GM21529 (cell line): Measurements from ENCODE around the gene SLF2.

Source experiments
- ATAC-seq: cut with Tn5 transposase; IDR thresholded peaks from one replicate; pipeline ENCODE4 v1.9.1; 2021; ENCODE audit not compliant: unreplicated experiment

SLF2 gene

DNA sequence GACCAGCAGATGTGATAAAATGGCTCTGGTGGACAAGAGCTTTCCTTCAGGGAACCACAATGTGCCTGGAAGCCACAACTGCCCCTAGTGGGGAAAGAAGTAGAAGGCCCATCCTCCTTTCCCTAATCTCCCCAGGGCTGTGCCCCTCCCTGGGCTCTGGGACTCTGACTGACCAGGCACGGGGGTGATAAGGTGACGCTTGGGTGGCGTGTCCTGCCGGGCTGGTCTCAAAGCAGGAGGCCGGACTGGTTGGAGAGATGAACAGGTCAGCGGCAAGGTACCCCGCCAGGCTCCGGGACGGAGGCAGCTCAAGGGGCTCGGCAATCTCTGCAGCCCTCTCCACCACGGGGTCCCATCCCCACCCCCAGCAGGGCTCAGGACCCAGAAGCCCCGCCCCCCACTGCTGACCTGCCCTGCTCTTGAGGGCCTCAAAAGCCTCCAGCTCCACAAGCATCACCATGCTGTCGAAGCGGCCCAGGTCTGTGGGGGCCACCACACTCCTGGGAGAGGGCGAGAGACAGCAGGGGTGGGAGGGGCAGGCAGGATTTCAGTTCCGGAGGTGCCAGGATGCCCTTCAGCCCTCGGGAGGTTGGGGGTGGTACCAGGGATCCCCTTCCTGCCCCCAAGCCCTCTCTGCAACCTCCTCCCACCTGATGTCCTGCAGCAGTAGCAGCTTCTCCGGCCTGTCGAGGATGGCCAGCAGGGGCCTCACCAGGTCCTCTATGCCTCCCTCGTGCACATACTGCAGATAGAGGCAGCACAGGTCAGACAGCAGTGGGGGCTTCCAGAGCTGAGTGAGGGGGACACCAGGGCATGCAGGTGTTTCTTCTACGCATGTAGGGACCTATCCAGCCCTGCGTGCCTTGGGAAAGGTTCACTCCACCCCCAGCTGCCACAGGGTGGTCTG is 99.0 kb downstream of the SLF2 start:
- ATAC-seq = no peak

DNA sequence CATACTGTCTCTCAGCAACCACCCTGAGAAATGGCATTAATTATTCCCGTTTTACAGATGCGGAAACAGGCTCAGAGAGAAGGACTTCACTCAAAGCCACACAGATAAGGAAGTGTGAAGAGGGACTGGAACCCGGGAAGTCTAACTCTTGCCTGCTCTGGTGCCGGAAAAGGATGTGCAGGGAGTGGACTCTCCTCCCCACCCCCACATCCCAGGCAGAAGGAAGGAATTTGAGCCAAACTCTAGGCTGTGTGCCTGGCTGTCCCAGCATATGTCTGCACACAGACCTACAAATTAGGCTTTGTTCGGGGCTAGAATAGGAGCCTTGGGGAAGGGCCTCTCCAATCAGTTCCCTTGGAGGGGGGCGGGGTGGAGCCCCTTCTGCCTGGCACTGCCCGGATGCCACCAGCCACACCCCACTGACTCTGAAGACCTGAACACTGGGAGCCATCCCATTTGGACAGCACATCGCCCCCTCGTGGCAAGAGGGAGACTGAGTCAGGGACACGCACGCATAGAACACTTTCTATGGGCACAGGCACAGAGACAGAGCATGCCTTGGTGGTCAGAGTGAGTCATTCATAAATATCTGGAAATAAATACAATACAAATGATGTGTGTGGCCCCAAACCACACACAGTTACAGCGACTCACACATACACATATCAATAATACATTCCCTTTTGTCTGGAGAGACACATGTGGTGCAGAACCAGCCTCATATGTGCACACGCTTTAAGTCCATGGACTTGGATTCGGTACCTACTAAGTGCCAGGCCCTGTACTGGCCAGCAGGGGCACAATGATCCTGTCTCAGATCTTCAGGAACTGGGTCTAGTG is 100.0 kb downstream of the SLF2 start:
- ATAC-seq = peak; percentile 77

DNA sequence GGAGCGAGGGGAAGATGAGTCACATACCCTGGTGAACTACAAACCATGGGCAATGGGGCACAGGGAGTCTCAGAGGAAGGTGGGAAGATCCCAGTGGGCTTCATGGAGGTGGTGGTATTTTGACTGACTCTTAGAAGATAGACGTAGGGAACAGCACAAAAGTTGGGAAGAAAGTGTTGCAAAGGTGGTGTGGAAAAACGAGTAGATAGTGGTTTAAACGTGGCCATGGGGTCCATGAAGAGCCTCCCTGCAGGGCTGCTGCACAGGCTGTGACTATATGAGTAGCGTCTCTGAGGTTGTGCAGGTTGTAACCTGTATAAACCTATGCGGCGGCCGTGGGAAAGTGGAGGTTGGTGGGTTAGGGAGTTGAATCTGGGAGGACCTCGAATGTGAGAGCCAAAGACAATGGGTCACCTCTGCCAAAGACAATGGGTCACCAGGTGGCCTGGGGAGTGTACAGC is 100.6 kb downstream of the SLF2 start:
- ATAC-seq = no peak

DNA sequence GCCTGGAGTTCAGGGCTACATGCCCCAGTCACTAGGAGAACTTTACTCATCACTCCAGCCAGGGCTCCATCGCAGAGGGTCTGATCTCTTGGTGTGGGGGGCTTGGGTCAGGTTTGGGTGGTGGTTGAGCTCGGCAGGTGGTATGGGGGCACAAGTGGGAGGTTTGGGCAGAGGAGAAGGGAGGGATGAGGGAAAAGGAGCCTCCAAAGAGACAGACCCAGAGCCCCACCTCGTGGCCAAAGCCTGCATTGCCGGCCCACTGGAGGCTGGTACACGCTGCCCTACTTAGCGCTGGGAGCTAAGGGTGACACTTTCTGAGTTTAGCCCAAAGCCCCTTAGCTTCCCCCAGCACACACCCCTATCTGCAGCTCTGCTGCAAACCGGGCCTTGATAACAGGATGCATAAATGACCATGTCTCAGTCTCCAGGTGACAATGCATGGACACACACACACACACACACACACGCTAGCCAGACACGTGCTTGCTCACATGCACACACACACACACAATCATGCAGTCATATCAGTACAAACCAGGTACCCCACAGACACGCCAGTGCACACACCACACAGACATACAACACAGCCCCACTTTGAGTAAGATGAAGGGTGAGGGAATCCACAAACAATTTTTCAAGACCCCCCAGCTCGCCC is 101.6 kb downstream of the SLF2 start:
- ATAC-seq = no peak
